Ascending aorta (tissue), 2 donors: ENCODE data around the gene KNSTRN. TPM values are rescaled to one million over a fixed set of nuclear protein-coding genes. Genes with fewer than 3 reads are reported as not detected.

Source experiments
- DNase-seq, 2 donors: peaks; one replicate each; pipeline ENCODE4 v3.0.0-alpha.2; 2019; ENCODE audit warnings: low spot score in 2 of 2
- H3K27ac ChIP-seq, 2 donors: fragments of 200-600 bp; sonication (generic); one replicate each; pipeline ENCODE4 v1.5.1; 2016 to 2017; ENCODE audit warnings: mild to moderate bottlenecking in 1 of 2
- H3K27me3 ChIP-seq: fragments of 200-600 bp; sonication (generic); one replicate; pipeline ENCODE4 v1.5.1; 2017
- H3K36me3 ChIP-seq, 2 donors: fragments of 200-600 bp; sonication (generic); one replicate each; pipeline ENCODE4 v1.5.1; 2016
- H3K4me1 ChIP-seq, 2 donors: fragments of 200-600 bp; sonication (generic); one replicate each; pipeline ENCODE4 v1.5.1; 2016 to 2017; ENCODE audit warnings: mild to moderate bottlenecking in 1 of 2
- H3K4me3 ChIP-seq, 2 donors: fragments of 200-600 bp; sonication (generic); one replicate each; pipeline ENCODE4 v1.5.1; 2016 to 2017; ENCODE audit warnings: mild to moderate bottlenecking in 1 of 2
- H3K9me3 ChIP-seq, 2 donors: fragments of 200-600 bp; sonication (generic); one replicate each; pipeline ENCODE4 v1.5.1; 2016
- CTCF ChIP-seq, 3 experiments: fragments of 200-600 bp in 2 of 3; fragments of 450-650 bp in 1 of 3; sonication (generic) in 2 of 3; IDR thresholded peaks; one replicate each; pipeline ENCODE4 v1.5.1; 2016 to 2019; ENCODE audit warnings: antibody characterized with exemption in 3 of 3, mild to moderate bottlenecking in 1 of 3, moderate library complexity in 1 of 3
- intact Hi-C: fragments of 100-400 bp; cut with DNase I; formaldehyde crosslinking; loops from one replicate; pipeline ENCODE4 v1.15.1; 2023
- total RNA-seq: library from RNA; depleted of rRNA; stranded (reverse); fragments of >200 nt; gene quantifications from one replicate; pipeline ENCODE4 v1.1.0, GENCODE V29; 2016

KNSTRN gene, protein sequence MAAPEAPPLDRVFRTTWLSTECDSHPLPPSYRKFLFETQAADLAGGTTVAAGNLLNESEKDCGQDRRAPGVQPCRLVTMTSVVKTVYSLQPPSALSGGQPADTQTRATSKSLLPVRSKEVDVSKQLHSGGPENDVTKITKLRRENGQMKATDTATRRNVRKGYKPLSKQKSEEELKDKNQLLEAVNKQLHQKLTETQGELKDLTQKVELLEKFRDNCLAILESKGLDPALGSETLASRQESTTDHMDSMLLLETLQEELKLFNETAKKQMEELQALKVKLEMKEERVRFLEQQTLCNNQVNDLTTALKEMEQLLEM
- total RNA-seq = 5.1 TPM

DNA sequence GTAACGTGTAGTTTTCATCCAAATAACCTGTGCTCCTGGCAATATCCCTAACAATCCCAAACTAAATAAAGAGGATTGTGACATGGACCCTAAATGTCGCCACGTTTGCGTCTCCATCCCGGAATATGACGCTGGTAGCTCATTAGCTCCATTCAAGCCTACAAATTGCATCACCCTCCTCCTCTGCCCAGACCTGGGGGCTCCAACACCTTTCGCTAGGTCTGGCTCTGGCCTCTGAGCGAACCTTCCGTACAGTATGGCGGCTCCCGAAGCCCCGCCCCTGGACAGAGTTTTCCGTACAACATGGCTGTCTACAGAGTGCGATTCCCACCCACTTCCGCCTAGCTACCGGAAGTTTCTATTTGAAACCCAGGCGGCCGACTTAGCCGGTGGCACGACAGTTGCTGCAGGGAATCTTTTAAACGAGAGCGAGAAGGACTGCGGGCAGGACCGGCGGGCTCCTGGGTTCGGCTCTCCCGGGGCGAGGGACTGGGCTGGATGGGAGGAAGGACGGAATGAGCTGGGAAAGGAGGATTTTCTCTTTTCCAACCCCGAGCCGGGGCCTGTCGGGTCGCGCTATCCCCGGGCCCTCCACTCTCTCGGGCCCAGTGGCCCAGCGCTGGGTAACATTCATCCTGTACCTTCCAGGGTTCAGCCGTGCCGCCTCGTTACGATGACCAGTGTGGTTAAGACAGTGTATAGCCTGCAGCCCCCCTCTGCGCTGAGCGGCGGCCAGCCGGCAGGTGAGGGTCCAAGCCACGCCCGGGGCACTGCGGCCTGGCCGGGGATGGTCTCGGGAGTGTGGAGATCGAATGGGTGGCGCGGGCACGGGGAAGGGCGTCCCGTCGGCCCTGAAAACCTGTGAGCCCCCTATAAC is at the start of gene KNSTRN:
KNSTRN (plus strand) TSS at position 142 of the 877 bp plus-strand sequence; CDS start at position 257, 115 bp downstream.
- intact Hi-C loops = loop anchor here (1.0 kb wide), 1 partner anchor 22 kb away; the partner anchor contains the start of gene IVD
- peaks cover 8 to 10% of the 10 kb centered on the region in 2 donors for H3K36me3 ChIP-seq
- no peaks in the 10 kb centered on the region for H3K27me3 ChIP-seq
- DNase-seq = peak; percentile 69 to 96
- H3K4me1 ChIP-seq = peaks cover 0 to 14% of the 10 kb centered on the region in 2 donors
- TF ChIP-seq CTCF (IDR thresholded peaks at IDR 0.05) = no peak
- H3K27ac ChIP-seq = no peak within 1 kb of the TSS
- H3K4me3 ChIP-seq = peak within 1 kb of the TSS; percentile 78 to 96
- H3K9me3 ChIP-seq = no peaks in the 10 kb centered on the region

DNA sequence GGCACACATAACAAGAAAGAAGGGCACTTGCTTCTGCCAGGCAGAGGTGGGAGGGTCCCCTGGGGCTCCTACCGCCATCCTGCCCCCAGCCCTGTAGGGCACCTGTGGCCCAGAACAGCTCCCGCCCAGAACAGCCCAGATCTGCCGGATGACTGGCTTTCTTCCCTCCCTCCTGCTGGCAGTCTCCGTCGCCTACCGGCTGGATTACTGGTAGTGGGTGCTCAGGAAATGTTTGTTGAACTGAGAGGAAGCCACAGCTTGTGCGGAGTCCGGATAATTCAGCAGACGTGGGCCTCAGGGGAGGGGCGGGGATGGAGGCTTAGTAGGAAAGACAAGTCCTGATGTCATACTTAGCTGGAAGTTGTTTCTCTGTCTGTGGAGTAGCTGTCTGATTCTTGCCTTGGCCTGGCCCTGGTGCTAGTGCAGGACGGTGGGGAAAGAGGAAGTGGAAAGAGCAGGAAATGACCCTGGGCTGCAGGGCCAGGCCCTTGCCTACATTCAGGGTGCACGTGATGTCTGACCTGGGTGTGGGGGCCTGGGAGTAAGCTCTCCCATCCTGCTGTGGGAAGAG is 48.5 kb upstream of the KNSTRN start:
- Histone ChIP-seq H3K9me3 (no peaks in the 10 kb centered on the region), H3K4me3 (peak overlapping the region in 1 of 2 donors; percentile 4), H3K4me1 (peaks cover 44 to 89% of the 10 kb centered on the region in 2 donors), H3K36me3 (peaks cover 4 to 7% of the 10 kb centered on the region in 2 donors), H3K27me3 (no peaks in the 10 kb centered on the region), H3K27ac (peak overlapping the region; percentile 98 to 99)
- peak; percentile 68 to 89 for DNase-seq
- peak in 1 of 3 experiments; percentile 3 for TF ChIP-seq CTCF (IDR thresholded peaks at IDR 0.05)
- intact Hi-C loops = no loop called here

GRCh38 chr15:40334541-40334940 is 48.0 kb upstream of the KNSTRN start:
- H3K9me3 ChIP-seq = no peaks in the 10 kb centered on the region
- no peak for TF ChIP-seq CTCF (IDR thresholded peaks at IDR 0.05)
- H3K27ac ChIP-seq = peak overlapping the region; percentile 98 to 99
- peaks cover 4 to 7% of the 10 kb centered on the region in 2 donors for H3K36me3 ChIP-seq
- peaks cover 44 to 89% of the 10 kb centered on the region in 2 donors for H3K4me1 ChIP-seq
- H3K4me3 ChIP-seq = no peak overlapping the region
- no peaks in the 10 kb centered on the region for H3K27me3 ChIP-seq
- no peak for DNase-seq
- intact Hi-C loops = no loop called here

GRCh38 chr15:40334941-40335795 is 47.4 kb upstream of the KNSTRN start:
- no peak for TF ChIP-seq CTCF (IDR thresholded peaks at IDR 0.05)
- intact Hi-C loops = loop anchor here (5.0 kb wide), 1 partner anchor 233 kb away; no protein-coding TSS in a partner anchor
- H3K36me3 ChIP-seq = peaks cover 4 to 7% of the 10 kb centered on the region in 2 donors
- no peak for DNase-seq
- peak overlapping the region; percentile 98 to 99 for H3K27ac ChIP-seq
- H3K27me3 ChIP-seq = no peaks in the 10 kb centered on the region
- H3K4me3 ChIP-seq = no peak overlapping the region
- H3K4me1 ChIP-seq = peaks cover 48 to 88% of the 10 kb centered on the region in 2 donors
- no peaks in the 10 kb centered on the region for H3K9me3 ChIP-seq
